H9 (cell line): ENCODE data around the gene CREB5. TPM values are rescaled to one million over a fixed set of nuclear protein-coding genes. Genes with fewer than 3 reads are reported as not detected.

Experiments used
- DNase-seq: peaks from one replicate; pipeline ENCODE4 v3.0.0-alpha.2; 2017
- H2AFZ ChIP-seq: one replicate; pipeline ENCODE4 v1.6.1; 2013; ENCODE audit warnings: mild to moderate bottlenecking, low read length, control low read depth, moderate library complexity
- H2AK5ac ChIP-seq: 2 replicates; pipeline ENCODE4 v1.6.1; 2013; ENCODE audit warnings: low read length, control low read depth, mixed read lengths; ENCODE audit not compliant: insufficient read length
- H2BK120ac ChIP-seq: one replicate; pipeline ENCODE4 v1.6.1; 2013; ENCODE audit warnings: low read depth, mild to moderate bottlenecking, low read length, control low read depth, inconsistent platforms; ENCODE audit not compliant: poor library complexity, severe bottlenecking
- H2BK12ac ChIP-seq: 2 replicates; pipeline ENCODE4 v1.6.1; 2013; ENCODE audit warnings: low read length, control low read depth, mixed read lengths, low read depth; ENCODE audit not compliant: insufficient read length
- H2BK15ac ChIP-seq: 2 replicates; pipeline ENCODE4 v1.6.1; 2013; ENCODE audit warnings: low read depth, low read length, control low read depth
- H2BK20ac ChIP-seq: one replicate; pipeline ENCODE4 v1.6.1; 2013; ENCODE audit warnings: low read depth, mild to moderate bottlenecking, low read length, control low read depth, inconsistent platforms; ENCODE audit not compliant: poor library complexity, severe bottlenecking
- H2BK5ac ChIP-seq: 2 replicates; pipeline ENCODE4 v1.6.1; 2013; ENCODE audit warnings: low read length, control low read depth, mixed read lengths; ENCODE audit not compliant: insufficient read length
- H3K14ac ChIP-seq: 2 replicates; pipeline ENCODE4 v1.6.1; 2013; ENCODE audit warnings: low read length, control low read depth; ENCODE audit not compliant: insufficient read depth
- H3K18ac ChIP-seq: 2 replicates; pipeline ENCODE4 v1.6.1; 2013; ENCODE audit warnings: low read depth, mild to moderate bottlenecking, mixed read lengths, low read length, control low read depth; ENCODE audit not compliant: insufficient read length
- H3K23ac ChIP-seq: 2 replicates; pipeline ENCODE4 v1.6.1; 2013; ENCODE audit warnings: low read length, control low read depth, mixed read lengths, low read depth; ENCODE audit not compliant: insufficient read length
- H3K23me2 ChIP-seq: 2 replicates; pipeline ENCODE4 v1.6.1; 2013; ENCODE audit warnings: low read depth, mild to moderate bottlenecking, mixed read lengths, low read length, control low read depth; ENCODE audit not compliant: insufficient read length, poor library complexity, severe bottlenecking
- H3K27ac ChIP-seq: 2 replicates; pipeline ENCODE4 v1.5.1; 2013; ENCODE audit warnings: low read length, control low read depth, mixed read lengths, low read depth; ENCODE audit not compliant: insufficient read length
- H3K27me3 ChIP-seq: 2 replicates; pipeline ENCODE4 v1.6.1; 2013; ENCODE audit warnings: low read length, control low read depth, inconsistent platforms; ENCODE audit not compliant: insufficient read depth
- H3K4ac ChIP-seq: 2 replicates; pipeline ENCODE4 v1.6.1; 2013; ENCODE audit warnings: low read depth, mild to moderate bottlenecking, control low read depth, inconsistent platforms, low read length, moderate library complexity
- H3K4me1 ChIP-seq: 2 replicates; pipeline ENCODE4 v1.6.1; 2013; ENCODE audit warnings: low read length, control low read depth, inconsistent platforms; ENCODE audit not compliant: insufficient read depth
- H3K4me2 ChIP-seq: 2 replicates; pipeline ENCODE4 v1.6.1; 2013; ENCODE audit warnings: low read length, control low read depth, mixed read lengths; ENCODE audit not compliant: insufficient read length, insufficient read depth
- H3K56ac ChIP-seq: 2 replicates; pipeline ENCODE4 v1.6.1; 2013; ENCODE audit warnings: low read depth, mild to moderate bottlenecking, mixed read lengths, low read length, control low read depth; ENCODE audit not compliant: insufficient read length
- H3K79me1 ChIP-seq: 2 replicates; pipeline ENCODE4 v1.6.1; 2013; ENCODE audit warnings: low read depth, mild to moderate bottlenecking, moderate library complexity, low read length, control low read depth, inconsistent platforms; ENCODE audit not compliant: insufficient read depth, poor library complexity, severe bottlenecking
- H3K79me2 ChIP-seq: 2 replicates; pipeline ENCODE4 v1.6.1; 2013; ENCODE audit warnings: low read length, control low read depth, inconsistent platforms; ENCODE audit not compliant: insufficient read depth
- H3K9ac ChIP-seq: 2 replicates; pipeline ENCODE4 v1.6.1; 2013; ENCODE audit warnings: low read length, control low read depth, mixed read lengths; ENCODE audit not compliant: insufficient read length; ENCODE audit errors: extremely low read depth
- H3K9me3 ChIP-seq: one replicate; pipeline ENCODE4 v1.6.1; 2013; ENCODE audit warnings: low read depth, low read length, inconsistent platforms; ENCODE audit not compliant: control insufficient read depth
- H3T11ph ChIP-seq: one replicate; pipeline ENCODE4 v1.6.1; 2013; ENCODE audit warnings: mild to moderate bottlenecking, low read length, control low read depth, inconsistent platforms
- H4K20me1 ChIP-seq: one replicate; pipeline ENCODE4 v1.6.1; 2013; ENCODE audit not compliant: control insufficient read depth, insufficient read length, insufficient read depth
- H4K5ac ChIP-seq: 2 replicates; pipeline ENCODE4 v1.6.1; 2013; ENCODE audit warnings: low read depth, mild to moderate bottlenecking, mixed read lengths, low read length, control low read depth; ENCODE audit not compliant: insufficient read length
- H4K8ac ChIP-seq: replicated peaks from 2 replicates; pipeline ENCODE4 v1.6.1; 2013; ENCODE audit warnings: low read length, control low read depth, mixed read lengths, low read depth; ENCODE audit not compliant: insufficient read length
- H4K91ac ChIP-seq: 2 replicates; pipeline ENCODE4 v1.6.1; 2013; ENCODE audit warnings: low read depth, mild to moderate bottlenecking, moderate library complexity, mixed read lengths, low read length, control low read depth; ENCODE audit not compliant: insufficient read length
- H3K27ac Mint-ChIP-seq, 3 experiments: 2 replicates in 2 of 3; 3 replicates in 1 of 3; pipeline ENCODE4 v1.8.0; 2020 to 2021; ENCODE audit warnings: mixed read lengths in 3 of 3, mild to moderate bottlenecking in 1 of 3, moderate library complexity in 1 of 3
- H3K27me3 Mint-ChIP-seq: 2 replicates; pipeline ENCODE4 v1.8.0; 2021; ENCODE audit warnings: low read depth, mild to moderate bottlenecking, moderate library complexity, mixed read lengths
- H3K36me3 Mint-ChIP-seq, 3 experiments: 2 replicates in 2 of 3; 3 replicates in 1 of 3; pipeline ENCODE4 v1.8.0; 2020 to 2021; ENCODE audit warnings: low read depth in 3 of 3, mixed read lengths in 3 of 3; ENCODE audit not compliant: insufficient read depth in 1 of 3
- H3K4me1 Mint-ChIP-seq, 2 experiments: 2 replicates each; pipeline ENCODE4 v1.8.0; 2020; ENCODE audit warnings: mixed read lengths in 2 of 2
- H3K4me3 Mint-ChIP-seq, 2 experiments: 2 replicates in 1 of 2; 3 replicates in 1 of 2; pipeline ENCODE4 v1.8.0; 2020 to 2021; ENCODE audit warnings: mild to moderate bottlenecking in 2 of 2, mixed read lengths in 2 of 2, moderate library complexity in 1 of 2
- H3K9me3 Mint-ChIP-seq, 2 experiments: 2 replicates in 1 of 2; 3 replicates in 1 of 2; pipeline ENCODE4 v1.8.0; 2020; ENCODE audit warnings: mild to moderate bottlenecking in 2 of 2, mixed read lengths in 2 of 2, moderate library complexity in 1 of 2
- WGBS: extraction: QIAGEN DNeasy Blood & Tissue Kit; methylation state at CpG from one replicate; pipeline ENCODE4 v1.1.7; 2013; ENCODE audit warnings: missing lambda C conversion rate, low lambda C conversion rate, mixed read lengths; ENCODE audit not compliant: insufficient read length; ENCODE audit errors: extremely low coverage; 5-methylcytosine and 5-hydroxymethylcytosine counted together
- total RNA-seq: library from RNA; stranded (reverse); gene quantifications from 2 replicates; pipeline ENCODE4 v1.2.1, GENCODE V29; 2021
- TF ChIP-seq, protein P1 (sequence below): fragments of 200-600 bp; sonication (generic); conservative IDR thresholded peaks from 3 replicates; pipeline ENCODE4 v1.8.0; 2021; ENCODE audit warnings: antibody characterized with exemption, mild to moderate bottlenecking

The CREB5 gene
- total RNA-seq, 1 experiment from 2014 or later: 4.0 TPM

DNA sequence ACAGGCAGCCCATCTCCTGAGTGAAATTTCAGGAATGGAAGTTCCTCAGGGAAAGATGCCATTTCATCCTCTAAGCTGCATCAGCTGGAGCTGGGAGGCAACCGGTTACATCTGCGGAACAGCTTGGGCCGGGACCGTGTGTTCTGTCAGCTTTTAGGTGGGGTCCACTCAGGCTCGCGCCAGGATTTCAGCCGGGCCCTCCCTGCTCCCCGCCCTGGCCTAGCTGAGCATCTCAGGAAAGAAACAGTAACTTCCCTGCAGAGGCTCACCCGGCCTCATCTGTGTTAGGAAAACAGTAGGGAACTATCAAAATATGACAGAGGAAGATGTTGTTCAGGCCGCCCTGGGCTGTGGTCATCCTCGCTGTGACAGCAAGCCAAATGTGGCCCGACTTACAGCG is 435.4 kb downstream of the CREB5 start:
- peaks cover 11% of the 10 kb centered on the region for H3K27me3 Mint-ChIP-seq
- no peak overlapping the region for H2BK12ac ChIP-seq
- WGBS: no CpG with 5 or more reads among the region's 13 CpGs

More for the DNA sequence above, 435.4 kb downstream of the CREB5 start:
- Histone ChIP-seq H3K4me1 (no peaks in the 10 kb centered on the region), H3K18ac (no peak overlapping the region), H3K56ac (no peak overlapping the region), H2BK15ac (no peak overlapping the region), H3K14ac (no peak overlapping the region), H3K9ac (no peak overlapping the region), H3K23me2 (no peaks in the 10 kb centered on the region), H4K20me1 (no peaks in the 10 kb centered on the region), H2BK120ac (no peak overlapping the region), H4K91ac (no peak overlapping the region), H3K79me1 (no peaks in the 10 kb centered on the region), H2AFZ (no peak overlapping the region), H3K27me3 (no peaks in the 10 kb centered on the region), H3K9me3 (no peaks in the 10 kb centered on the region), H4K5ac (no peak overlapping the region), H3K4me2 (no peak overlapping the region), H3K79me2 (no peaks in the 10 kb centered on the region), H2BK5ac (no peak overlapping the region), H2BK20ac (no peak overlapping the region), H3K27ac (no peak overlapping the region), H3T11ph (no peak overlapping the region), H2AK5ac (no peak overlapping the region), H3K23ac (no peak overlapping the region), H4K8ac (no peak overlapping the region), H3K4ac (no peak overlapping the region)
- H3K36me3 Mint-ChIP-seq: no peaks in the 10 kb centered on the region; a peak in 1 of 7 replicates
- no peaks in the 10 kb centered on the region for H3K9me3 Mint-ChIP-seq
- TF ChIP-seq, protein P1, sequence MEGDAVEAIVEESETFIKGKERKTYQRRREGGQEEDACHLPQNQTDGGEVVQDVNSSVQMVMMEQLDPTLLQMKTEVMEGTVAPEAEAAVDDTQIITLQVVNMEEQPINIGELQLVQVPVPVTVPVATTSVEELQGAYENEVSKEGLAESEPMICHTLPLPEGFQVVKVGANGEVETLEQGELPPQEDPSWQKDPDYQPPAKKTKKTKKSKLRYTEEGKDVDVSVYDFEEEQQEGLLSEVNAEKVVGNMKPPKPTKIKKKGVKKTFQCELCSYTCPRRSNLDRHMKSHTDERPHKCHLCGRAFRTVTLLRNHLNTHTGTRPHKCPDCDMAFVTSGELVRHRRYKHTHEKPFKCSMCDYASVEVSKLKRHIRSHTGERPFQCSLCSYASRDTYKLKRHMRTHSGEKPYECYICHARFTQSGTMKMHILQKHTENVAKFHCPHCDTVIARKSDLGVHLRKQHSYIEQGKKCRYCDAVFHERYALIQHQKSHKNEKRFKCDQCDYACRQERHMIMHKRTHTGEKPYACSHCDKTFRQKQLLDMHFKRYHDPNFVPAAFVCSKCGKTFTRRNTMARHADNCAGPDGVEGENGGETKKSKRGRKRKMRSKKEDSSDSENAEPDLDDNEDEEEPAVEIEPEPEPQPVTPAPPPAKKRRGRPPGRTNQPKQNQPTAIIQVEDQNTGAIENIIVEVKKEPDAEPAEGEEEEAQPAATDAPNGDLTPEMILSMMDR: no peak
- H3K4me1 Mint-ChIP-seq: no peaks in the 10 kb centered on the region
- H3K27ac Mint-ChIP-seq: no peak overlapping the region
- H3K4me3 Mint-ChIP-seq: no peak overlapping the region
- DNase-seq: no peak
